Stomach (tissue), 4 donors: Measurements from ENCODE around the gene TEX51.

Experiments
- EP300 ChIP-seq: sonication (generic); formaldehyde crosslinking; IDR thresholded peaks from one replicate; pipeline ENCODE4 v1.6.1; 2017; ENCODE audit warnings: antibody characterized with exemption
- POLR2AphosphoS5 ChIP-seq, 3 donors: sonication (generic); formaldehyde crosslinking; IDR thresholded peaks; one replicate each; pipeline ENCODE4 v1.6.1; 2016; ENCODE audit warnings: antibody characterized with exemption in 3 of 3

GRCh38 chr2:126863336-126864015, 35.2 kb upstream of the TEX51 start:
- TF ChIP-seq POLR2AphosphoS5 (IDR thresholded peaks at IDR 0.05), result no peak
- TF ChIP-seq EP300, result no peak
